M059J (cell line): Measurements from ENCODE around the gene GMCL2. TPM values are rescaled to one million over a fixed set of nuclear protein-coding genes. Genes with fewer than 3 reads are reported as not detected.
"Not testable (repeated sequence)": the region's sequence is repeated elsewhere in the genome, so short reads cannot be mapped to it uniquely, and the experiment has no call there.

Experiments
- DNase-seq: peaks from one replicate; pipeline ENCODE4 v3.0.0-alpha.2; 2012; ENCODE audit warnings: low read depth
- total RNA-seq: library from RNA; depleted of rRNA; stranded (reverse); fragments of >200 nt; shearing (Covaris generic); gene quantifications from 2 replicates; pipeline ENCODE4 v1.2.3, GENCODE V29; 2014

The GMCL2 gene
- total RNA-seq, 1 experiment from 2014 or later, result not detected

DNA sequence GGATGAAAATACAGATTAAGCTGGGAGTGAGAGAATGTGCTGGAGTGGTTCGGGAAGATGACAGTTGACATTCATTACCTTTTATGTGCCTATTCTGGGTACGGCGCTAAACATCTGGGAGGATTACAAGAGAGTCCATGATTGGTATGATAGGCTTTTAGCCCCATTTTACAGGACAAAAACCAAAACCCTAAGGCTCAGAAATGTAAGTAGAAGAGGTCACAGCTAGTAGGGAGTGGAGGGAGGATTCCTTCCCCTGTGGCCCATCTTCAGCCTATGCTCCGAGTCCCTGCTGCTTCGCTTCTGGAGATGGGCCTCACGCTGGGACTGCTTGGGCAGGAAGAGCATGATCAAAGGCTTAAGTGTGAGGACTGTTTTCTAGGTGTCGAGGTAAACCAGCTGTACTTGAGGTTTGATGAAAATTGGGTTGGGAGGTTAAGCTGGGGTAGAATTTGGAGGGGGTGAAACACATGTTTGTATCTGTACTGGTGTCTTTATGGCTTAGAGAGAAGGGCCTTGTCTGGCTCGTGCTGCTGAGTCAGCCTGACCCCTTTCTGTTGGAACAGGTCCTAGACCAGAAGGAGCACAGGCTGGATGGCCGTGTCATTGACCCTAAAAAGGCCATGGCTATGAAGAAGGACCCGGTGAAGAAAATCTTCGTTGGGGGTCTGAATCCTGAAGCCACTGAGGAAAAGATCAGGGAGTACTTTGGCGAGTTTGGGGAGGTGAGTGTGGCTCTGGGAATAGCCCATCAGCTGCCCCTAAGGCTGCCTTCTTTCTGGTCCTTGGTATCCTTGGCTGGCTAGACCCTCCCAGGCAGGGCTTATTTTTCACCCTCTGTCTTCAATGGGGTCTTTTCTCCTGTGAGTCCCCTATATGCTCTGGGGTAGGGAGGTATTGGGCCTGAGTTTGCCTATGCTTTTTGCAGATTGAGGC is 19.3 kb upstream of the GMCL2 start:
- DNase-seq, result no peak

DNA sequence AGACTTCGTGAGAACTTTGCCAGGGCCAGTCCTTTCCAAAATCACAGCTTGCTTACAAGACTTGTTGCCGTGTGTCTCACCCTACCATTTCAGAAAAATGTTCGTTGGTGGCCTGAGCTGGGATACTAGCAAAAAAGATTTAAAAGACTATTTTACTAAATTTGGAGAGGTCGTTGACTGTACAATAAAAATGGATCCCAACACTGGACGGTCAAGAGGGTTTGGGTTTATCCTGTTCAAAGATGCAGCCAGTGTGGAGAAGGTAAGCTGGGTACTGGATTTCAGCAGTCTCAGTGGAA is 18.5 kb upstream of the GMCL2 start:
- DNase-seq, result no peak

DNA sequence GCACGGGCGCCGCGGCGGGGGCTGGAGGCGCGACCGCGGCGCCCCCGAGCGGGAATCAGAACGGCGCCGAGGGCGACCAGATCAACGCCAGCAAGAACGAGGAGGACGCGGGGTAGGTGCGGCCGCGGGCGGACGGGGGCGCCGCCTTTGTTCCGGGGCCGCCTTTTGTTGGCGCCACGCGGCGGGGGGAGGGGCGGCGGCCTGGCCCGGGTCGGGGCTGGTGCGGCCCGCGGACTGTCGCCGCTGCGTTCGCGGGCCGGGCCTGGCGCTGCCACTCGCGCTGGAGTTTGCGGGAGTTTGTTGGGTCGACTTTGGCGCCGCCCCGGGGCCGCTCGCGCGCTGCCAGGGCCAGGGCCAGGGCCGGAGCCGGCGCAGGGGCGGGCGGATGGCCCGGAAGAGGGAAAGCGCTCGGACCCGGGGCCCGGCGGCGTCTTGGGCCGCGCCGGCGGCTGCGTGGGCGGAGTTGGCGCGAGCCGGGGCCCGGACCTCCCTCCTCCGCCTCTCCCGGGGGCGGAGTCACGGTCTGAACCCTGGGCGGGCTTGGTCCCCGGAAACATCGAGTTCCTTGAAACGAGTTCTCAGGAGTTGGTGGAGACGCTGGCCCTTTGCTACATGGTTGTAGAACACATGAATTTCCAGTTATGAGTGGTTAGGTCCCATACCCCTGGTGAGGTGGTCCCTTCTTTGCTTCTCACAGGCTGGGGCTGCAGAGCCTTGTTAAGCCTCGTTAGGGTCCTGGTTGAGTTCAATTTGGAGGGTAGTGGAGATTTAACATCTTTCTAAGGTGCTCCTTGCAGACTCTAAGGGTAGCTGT is 18.0 kb upstream of the GMCL2 start:
- peak; percentile 75 for DNase-seq

DNA sequence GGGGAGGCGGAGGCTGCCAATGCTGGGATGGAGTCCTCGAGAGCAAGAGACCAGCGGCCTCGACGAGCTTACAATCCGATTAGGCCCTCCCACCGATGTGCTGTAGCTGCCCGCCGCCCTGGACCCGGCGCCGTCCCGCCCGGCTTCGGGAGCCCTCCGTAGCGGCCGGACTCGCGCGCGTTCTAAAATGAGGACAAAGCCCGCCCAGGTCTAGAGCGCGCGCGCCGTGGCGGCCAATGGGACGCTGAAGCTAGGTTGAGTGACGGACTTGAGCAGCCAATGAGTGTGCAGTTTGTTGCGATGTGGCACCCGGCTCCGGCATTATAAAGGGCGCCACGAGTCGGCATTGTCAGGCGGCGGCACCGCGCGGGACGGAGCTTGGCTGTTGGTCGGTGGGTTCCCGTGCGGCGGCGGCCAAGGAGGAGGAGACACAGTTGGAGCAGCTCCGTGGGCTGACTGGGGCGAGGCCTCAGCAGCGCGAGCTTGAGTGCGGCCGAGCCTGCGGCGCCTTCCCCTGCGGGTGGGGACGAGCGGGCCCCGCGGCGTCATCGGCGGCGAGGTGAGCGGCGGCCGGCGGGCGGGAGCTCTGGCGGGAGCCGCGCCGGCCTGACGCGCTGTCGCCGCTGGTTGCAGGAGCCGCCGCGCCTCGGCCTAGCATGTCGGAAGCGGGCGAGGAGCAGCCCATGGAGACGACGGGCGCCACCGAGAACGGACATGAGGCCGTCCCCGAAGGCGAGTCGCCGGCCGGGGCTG is 17.2 kb upstream of the GMCL2 start, which contains the start of gene HNRNPAB:
TSS of gene HNRNPAB (plus strand) at position 352 of the 753 bp plus-strand sequence. CDS start at position 657, 305 bp downstream.
- peak; percentile 88 for DNase-seq

DNA sequence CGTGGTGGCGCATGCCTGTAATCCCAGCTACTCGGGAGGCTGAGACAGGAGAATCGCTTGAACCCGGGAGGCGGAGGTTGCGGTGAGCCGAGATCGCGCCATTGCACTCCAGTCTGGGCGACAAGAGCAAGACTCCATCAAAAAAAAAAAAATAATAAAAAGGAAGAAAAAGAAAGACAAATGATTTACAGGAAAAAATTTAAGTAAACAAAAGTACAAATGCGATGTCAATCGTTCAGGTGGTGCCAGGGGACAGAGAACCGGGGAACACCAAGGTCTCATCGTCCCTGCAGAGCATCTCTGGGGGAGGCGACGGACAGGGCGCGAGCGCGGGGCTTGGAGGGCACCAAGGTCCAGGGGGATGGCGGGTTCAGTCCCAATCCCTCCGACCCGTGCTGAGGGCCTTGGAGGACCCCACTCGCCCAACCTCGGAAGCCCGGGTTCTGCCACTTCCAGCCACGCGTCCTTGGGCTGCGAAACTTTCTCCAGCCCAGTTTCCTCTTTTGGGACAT is 16.6 kb upstream of the GMCL2 start:
- DNase-seq, result no peak

DNA sequence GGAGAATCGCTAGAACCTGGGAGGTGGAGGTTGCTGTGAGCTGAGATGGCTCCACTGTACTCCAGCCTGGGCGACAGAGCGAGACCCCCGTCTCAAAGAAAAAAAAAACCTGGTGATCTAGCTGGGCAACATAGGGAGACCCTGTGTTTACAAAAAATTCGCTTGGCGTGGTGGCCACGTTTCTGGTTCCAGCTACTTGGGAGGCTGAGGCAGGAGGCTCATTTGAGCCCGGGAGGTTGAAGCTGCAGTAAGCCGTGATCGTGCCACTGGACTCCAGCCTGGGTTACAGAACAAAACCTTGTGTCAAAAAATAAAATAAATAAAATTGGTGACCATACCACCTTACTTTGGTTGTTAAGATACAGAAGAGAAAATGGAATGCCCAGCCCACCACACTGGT is 15.4 kb upstream of the GMCL2 start:
- DNase-seq, result no peak

DNA sequence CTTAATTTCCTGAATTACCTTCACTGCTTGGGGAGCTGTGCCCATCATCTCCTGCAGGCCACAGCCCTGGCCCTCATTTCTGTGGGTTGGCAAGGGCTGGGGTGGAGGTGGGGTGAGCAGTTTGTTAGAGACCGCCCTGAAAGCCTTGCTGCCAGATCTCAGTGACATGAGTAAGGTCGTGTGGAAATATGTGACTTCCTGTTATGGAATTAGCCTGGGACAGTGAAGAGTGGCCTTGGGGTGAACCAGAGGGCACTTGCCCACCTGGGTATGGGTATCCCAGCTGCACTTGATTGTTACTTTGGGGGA is 14.7 kb upstream of the GMCL2 start:
- DNase-seq, result peak; percentile 46

DNA sequence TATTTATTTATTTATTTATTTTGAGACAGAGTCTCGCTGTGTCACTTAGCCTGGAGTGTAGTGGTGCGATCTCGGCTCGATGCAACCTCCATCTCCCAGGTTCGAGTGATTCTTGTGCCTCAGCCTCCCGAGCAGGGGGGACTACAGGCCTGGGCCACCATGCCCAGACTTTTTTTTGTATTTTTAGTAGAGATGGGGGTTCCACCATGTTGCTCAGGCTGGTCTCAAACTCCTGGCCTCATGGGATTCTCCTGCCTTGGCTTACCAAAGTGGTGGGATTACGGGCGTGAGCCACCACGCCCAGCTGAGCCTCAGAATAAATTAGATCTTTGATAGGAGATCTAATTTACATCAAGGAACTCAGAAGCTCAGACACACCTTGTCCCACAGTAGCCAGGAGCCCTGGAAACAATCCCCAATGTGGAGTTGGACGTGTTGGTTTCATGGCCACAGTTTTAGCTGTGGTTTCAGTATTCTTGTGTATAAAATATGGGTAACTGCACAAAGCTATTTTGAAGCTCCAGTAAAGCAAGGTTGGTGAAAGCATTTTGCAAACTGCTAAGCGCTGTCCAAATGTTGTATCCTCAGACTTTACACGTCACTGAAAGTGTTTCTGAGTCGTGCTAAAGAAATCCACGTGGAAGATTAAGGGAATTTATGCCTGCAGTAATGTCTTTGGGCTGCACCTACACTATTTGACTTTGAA is 14.2 kb upstream of the GMCL2 start:
- DNase-seq, result no peak

DNA sequence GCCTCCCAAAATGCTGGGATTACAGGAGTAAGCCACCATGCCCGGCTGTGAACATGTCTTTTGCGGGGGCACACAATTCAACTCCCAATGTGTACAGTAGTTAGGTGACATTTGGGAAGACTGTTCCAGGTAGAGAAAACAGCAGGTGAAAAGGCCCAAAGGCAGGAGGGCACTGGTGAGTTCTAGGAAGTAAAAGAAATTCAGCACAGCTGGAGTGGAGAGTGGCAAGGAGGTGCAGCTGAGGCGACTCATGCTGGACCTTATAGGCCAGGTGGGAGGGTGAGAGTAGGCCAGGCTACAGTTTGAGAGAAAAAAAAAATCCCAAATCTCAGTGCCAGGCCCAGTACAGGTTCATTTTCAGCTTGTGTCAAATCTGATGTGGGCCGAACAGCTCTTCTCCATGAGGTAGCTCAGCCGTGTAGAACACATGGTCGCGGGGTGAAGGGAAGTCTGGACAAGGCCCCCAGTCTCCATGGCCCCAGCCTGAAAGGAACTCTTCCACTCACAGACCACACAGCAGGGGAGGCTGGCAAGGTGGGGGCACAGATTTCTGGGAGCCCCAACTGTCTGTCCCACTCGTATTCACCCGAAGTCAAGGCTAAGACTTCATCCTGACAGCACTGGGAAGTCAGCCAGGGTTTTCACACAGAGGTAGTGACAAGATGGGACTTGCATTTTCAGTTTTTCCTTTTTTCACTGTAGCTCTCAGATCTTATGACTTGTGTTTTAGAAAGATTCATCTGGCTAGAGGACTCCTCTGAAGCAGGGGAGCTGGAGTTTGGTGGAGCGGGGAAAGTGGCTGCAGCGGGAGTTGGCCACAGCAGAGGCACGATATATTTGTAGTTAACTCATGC is 12.6 kb upstream of the GMCL2 start:
- no peak for DNase-seq

DNA sequence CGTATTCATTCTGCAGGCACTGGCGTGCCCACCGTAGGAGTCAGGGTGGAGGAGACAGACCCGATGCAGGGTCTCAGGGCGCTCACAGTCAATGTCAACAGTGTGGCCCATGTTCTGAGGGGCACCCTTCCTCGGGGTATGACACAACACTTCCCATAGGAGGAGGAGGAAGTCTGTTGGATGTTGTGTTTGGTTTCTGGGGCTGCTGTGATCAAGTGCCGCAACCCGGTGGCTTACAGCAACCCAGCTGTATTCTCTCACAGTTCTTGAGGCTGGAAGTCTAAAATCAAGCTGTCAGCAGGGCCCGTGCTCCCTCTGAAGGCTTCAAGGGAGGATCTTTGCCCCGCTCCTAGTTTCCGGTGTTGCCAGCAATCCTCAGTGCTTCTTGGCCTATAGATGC is 11.5 kb upstream of the GMCL2 start:
- DNase-seq, result no peak

DNA sequence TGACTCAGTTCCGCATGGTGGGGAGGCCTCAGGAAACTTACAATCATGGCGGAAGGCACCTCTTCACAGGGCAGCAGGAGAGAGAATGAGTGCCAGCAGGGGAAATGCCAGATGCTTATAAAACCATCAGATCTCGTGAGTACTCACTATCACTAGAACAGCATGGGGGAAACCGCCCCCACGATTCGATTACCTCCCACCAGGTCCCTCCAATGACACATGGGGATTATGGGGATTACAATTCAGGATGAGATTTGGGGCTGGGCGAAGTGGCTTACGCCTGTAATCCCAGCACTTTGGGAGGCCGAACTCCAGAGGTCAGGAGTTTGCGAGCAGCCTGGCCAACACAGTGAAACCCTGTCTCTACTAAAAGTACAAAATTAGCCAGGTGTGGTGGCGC is 11.0 kb upstream of the GMCL2 start:
- DNase-seq, result not testable (repeated sequence)

DNA sequence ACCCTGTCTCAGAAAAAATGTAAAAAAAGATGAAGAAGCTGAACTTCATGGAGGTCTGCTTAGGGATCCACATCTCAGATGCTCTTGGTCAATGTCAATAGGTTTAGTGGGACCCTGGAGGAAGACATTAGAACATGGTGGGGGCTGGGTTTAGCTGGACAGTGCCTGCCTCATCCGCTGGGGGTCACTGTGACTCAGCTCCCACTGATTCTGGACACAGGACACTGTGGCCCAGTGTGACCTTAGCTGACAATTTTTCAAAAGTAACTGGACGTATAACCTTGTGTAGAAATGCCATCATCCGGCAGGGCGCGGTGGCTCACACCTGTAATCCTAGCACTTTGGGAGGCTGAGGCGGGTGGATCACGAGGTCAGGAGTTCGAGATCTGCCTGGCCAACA is 9.8 kb upstream of the GMCL2 start:
- no peak for DNase-seq

DNA sequence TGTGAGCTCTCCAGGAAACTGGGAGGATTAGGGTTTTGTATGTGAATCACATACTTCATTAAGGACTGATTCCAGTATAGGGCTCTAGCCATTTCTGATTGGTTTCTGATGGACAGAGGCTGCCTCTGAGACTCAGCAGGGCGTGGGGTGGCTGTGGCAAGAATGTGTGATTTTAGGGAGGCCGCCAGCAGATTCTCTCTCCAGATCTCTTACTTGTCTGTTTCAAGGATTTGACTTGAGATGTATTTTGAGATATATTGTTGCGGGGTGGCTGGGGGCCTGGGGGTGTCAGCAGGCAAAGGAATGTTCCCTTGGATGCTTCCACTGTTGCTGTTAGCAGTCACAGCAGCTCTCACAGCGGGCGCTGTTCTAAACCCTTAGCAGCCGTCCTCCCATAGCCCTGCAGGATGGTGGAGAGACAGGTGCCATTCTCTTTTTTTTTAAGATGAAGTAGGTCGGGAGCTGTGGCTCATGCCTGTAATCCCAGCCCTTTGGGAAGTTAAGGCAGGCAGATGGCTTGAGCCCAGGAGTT is 9.2 kb upstream of the GMCL2 start:
- no peak for DNase-seq

DNA sequence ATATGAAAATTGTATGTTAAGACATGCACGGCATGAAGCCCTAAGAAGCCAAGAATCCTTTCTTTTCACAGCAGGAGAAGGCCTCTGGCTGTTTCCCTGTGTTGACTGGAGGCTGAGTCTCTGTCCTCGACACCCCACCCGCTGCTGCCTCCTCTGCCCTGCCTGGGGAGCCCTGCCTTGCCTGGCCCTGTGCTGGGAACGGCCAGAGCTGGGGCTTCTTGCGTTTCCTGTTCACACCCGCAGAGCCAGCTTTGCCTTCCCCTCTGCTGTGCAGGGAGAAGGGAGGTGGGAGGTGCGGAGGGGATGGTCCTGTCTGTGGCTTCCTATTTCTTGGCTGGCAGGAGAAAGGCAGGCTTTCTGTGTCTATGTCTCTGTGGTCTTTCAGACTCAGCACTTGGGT is 6.9 kb upstream of the GMCL2 start:
- DNase-seq, result no peak

DNA sequence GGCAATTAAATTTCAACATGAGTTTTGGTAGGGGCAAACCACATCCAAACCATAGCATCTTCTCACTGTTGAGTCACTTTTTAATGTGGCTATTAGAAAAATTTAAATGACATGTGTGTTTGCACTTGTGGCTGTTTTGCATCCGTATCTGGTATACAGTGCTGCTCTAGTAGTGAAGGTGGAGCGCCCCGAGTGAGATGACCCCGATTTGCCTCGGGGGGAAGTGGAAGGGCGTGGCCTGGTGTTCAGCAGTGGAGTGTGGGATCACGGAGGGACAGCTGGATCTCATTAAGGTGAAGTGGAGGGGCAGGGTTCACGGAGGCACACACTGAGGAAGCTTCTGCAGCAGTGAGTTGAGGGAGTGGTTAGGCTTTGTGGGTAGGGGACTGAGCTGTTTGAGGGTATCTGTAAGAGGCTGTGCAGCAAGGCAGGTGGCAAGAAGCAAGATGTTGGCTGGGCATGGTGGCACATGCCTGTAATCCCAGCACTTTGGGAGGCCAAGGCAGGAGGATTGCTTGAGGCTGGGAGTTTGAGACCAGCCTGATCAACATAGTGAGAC is 6.2 kb upstream of the GMCL2 start:
- no peak for DNase-seq

DNA sequence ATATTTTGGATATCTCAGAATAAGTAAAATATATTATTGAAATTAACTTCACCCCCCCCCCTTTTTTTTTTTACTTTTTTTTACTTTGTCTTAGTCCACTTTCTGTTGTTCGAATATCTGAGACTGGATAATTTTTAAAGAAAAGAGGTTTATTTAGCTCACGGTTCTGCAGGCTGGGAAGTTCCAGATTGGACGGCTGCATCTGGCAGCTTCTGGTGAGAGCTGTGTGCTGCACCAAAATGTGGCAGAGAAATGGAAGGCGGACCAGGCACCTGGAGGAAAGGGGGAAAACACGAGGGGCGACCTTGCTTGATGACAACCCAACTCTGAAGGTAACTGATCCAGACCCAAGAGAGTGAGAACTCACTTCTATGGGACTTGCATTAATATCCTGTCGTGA is 5.6 kb upstream of the GMCL2 start:
- no peak for DNase-seq

DNA sequence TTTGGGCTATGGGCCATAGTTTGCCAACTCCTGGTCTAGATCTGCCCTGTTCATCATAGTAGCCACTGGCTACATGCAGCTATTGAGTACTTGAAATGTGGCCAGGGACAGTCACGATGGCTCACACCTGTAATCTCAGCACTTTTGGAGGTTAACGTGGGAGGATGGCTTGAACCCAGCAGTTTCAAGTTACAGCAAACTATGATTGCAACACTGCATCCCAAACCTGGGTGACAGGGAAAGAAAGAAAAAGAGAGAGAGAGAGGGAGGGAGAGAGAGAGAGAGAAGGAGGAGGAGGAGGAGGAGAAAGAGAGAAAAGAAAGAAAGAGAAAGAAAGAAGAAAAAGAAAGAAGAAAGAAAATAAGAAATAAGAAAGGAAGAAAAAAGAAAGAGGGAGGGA is 5.1 kb upstream of the GMCL2 start:
- DNase-seq, result no peak

DNA sequence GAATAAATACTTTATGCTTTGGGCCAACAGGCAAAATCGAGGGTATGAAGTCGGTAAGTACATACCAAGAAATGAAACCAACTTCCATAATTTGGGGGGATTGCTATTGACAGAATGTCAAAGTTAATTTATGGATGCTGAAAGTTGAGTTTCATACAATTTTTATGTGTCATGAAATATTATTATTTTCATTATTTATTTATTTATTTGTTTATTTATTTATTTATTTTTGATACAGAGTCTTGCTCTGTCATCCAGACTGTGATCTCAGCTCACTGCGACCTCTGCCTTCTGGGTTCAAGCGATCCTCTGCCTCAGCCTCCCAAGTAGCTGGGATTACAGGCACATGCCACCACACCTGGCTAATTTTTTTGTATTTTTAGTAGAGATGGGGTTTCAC is 4.5 kb upstream of the GMCL2 start:
- no peak for DNase-seq

DNA sequence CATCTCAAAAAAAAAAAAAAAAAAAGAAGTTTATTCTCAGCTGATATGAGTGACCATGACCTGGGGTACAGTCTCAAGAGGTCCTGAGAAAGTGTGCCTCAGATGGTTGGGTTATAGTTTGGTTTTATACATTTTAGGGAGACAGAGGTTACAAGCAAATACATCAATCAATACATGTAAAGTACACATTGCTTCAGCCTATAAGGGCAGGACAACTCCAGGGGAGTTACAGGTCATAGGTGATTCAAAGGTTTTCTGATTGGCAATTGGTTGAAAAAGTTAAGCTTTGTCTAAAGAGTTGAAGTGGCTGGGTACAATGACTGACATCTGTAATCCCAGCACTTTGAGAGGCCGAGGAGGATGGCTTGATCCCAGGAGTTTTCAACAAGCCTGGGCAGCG is 2.3 kb upstream of the GMCL2 start:
- no peak for DNase-seq

DNA sequence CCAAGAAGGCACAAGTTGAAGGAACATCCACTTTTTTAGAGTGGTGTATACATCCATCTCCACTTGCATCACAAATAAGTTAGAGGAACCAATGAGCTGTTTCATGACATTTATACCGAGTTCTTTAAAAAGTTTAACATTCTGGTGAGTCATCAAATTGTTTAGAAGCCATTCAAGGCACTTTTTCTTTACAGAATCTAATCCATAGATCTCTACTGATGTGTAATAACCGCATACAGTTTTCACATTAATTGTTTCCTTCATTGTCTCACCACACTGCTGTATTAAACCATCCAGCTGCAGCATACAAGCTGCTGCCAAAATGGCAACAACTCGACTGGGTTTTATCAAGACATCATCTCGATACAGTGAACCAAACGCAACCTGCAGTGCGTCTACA is 744 bp downstream of the GMCL2 start:
- no peak for DNase-seq
